ENCODE results near the gene PITX2.

Gene PITX2

DNA sequence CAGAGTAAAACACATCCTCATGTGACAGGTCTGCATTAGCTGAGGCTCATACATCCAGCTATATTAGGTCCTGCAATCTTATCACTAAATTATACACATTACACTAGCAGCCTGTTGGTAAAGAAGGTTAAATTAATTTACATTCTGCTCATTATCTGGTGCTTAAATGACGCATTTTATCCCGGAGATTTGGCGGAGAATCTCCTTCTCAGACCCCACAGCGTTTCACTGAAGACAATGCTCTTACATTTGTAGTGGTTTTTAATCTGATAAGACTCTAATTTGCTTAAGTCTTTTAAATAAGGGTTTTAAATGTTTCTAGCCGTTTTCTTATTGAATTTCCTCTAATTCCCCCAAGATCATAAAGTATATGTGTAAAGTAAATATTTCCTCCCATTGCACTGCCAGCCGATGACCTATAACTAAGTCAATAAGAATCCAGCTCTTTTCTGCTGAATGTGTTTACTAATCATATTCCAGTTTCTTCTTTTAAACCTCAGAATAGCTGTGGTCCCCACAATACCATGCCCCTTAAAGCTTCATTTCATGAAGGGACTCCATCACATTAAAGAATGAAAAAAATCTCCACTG lies 2.1 kb upstream of the PITX2 start:
- DNase-seq, result no peak

- DNase-seq, result no peak
Measured at GRCh38 chr4:110624398-110624780, 1.5 kb upstream of the PITX2 start.

- no peak for DNase-seq
Measured at GRCh38 chr4:110623718-110624397, 981 bp upstream of the PITX2 start.

- DNase-seq, result no peak
Measured at GRCh38 chr4:110621839-110622751, 782 bp downstream of the PITX2 start.

GRCh38 chr4:110621328-110621812 lies 1.5 kb downstream of the PITX2 start:
- no peak for DNase-seq

DNA sequence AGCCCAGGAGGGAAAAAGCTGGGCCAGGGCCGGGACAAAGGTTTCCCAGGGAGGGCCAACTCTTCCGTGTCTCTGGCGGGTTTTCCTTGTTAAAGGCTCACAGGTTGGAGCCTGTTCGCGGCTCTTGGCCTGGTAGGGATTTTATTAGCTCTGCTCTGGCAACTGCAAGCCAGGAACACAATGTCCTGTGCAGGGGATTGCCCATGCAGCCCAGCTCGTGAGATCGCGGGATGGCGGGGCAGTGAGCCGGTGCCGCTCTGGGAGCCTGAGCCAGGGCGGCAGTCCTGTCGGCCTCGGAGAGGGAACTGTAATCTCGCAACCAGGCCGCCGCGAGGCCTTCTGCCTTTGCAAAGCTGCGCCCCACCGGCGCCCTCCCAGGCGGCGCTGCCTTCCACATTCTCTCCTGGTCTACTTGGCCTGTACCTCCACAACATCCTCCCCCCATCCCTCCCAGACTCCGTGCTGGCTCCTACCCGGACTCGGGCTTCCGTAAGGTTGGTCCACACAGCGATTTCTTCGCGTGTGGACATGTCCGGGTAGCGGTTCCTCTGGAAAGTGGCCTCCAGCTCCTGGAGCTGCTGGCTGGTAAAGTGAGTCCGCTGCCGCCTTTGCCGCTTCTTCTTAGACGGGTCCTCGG lies 2.1 kb downstream of the PITX2 start:
- DNase-seq, result no peak

GRCh38 chr4:110620322-110620690 lies 2.6 kb downstream of the PITX2 start:
- no peak for DNase-seq

GRCh38 chr4:110619463-110620247 lies 3.2 kb downstream of the PITX2 start:
- DNase-seq, result no peak

DNA sequence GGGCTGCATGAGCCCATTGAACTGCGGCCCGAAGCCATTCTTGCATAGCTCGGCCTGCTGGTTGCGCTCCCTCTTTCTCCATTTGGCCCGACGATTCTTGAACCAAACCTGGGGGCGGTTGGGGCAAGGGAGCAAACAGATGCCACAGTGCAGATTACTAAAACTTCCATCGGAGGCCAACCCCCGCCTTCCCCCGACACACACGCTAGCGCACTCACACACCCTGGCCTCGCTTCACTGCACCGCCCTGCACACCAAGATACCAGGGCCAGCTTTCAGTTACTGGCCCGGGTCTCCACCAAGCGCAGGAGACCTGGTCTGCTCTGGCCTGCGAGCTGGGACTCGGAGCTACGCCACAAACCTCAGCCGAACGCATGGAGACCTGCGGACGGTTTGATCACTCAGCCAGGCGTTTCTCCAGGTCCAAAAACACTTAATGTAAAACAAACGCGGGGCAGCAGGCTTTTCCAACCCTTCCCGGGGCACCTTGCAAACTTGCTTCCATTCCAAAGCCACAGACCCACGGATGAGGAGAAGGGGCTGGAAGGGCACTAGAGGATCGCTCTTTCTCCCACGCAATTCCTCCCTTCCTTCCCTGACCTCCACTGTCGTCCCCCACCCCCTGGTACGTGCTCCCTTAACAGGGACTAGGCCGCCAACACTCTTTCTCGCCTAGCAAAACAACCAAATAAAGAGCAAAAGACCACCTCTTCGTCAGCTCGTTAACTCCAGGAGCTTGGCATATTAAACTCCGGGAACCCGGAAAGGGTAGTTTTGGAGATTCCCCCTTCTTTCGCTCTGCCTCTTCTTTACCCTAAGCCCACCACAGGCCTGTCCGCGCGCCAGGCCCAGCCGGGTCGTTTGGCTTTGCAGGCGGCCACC lies 4.1 kb downstream of the PITX2 start:
- no peak for DNase-seq

DNA sequence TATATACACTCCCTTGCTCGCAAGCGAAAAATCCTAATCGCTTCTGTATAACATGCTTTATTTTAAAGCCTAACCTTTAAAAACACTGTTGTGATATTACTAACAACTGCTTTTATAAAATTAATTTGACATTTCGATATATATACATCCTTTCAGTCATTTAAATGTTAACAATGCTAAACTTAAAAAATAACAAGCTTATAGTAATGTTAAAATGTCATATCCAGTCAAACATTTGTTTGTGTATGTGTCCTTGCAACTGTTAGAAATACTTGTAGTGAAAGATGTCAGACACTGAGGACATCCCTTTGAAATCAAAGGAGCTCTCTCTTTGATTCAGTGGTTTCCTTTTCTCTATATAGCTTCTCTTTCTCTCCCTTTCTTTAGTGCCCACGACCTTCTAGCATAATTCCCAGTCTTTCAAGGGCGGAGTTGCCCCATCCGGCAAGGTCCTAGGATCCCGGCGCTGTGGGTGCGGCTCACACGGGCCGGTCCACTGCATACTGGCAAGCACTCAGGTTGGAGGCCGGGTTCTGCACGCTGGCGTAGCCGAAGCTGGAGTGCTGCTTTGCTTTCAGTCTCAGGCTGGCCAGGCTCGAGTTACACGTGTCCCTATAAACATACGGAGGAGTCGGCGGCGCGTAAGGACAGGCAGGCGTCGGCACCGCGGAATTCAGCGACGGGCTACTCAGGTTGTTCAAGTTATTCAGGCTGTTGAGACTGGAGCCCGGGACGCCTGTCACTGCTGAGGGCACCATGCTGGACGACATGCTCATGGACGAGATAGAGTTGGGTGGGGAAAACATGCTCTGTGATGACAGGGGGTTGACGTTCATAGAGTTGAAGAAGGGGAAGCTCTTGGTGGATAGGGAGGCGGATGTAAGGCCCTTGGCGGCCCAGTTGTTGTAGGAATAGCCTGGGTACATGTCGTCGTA lies 5.0 kb downstream of the PITX2 start:
- no peak for DNase-seq

- no peak for DNase-seq
Measured at GRCh38 chr4:110617075-110617640, 5.7 kb downstream of the PITX2 start.

DNA sequence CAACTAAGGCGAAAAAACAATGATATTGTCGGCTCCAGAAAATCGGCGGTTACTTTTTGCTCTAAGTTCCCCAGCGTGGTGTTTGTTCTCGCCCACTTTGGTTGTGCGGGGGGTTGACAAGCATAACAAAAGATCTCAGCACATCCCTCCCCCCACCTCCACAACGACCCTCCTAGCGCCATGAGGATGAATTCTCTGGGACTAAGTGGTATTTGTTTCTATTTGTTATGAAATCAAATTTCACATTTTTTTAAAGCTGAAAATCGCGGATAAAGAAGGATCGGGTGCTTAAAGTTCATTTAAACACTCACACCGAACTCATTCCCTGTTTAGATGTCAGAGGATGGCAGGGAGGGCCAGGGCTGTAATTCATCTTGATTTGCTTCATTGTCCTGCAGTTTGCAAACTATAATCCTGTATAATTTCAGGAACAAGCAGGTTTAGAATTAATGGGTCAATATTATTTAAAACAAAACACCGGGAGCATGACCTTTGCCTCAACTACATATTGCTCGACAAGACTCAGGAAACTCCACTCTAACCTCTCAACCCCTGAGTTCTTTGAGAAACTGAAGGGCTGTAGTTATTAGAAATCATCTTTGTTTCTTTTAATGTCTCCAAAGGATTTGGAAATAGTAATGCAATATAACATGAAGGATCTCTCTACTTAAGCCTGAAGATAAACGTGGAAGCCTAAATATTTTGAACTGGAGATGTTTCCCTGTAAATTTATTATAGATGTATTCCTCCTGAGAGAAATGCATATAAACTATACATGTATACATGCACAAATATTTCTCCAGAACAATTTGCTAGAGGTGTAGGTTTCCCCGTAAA lies 6.4 kb downstream of the PITX2 start:
- no peak for DNase-seq

GRCh38 chr4:110615353-110616237 lies 7.3 kb downstream of the PITX2 start:
- DNase-seq, result no peak

- no peak for DNase-seq
Measured at GRCh38 chr4:110614976-110615352, 7.9 kb downstream of the PITX2 start.

GRCh38 chr4:110614173-110614963 lies 8.5 kb downstream of the PITX2 start:
- DNase-seq, result no peak

- DNase-seq, result no peak
Measured at GRCh38 chr4:110613745-110614144, 9.1 kb downstream of the PITX2 start.
